ENCODE measurements around the gene MED12L.

- TF ChIP-seq ESRRA (IDR thresholded peaks at IDR 0.05; ENCODE audit: low read length): no peak
- no peak for TF ChIP-seq CREM (IDR thresholded peaks at IDR 0.05; ENCODE audit: low read depth)
- TF ChIP-seq ZNF217 (IDR thresholded peaks at IDR 0.05): no peak
- no peak for TF ChIP-seq HDAC2 (IDR thresholded peaks at IDR 0.05)
Observed at GRCh38 chr3:151199554-151200438, 114.3 kb downstream of the MED12L start.

All from GM12878 (cell line).